ENCODE data around the gene MED20. TPM values are rescaled to one million over a fixed set of nuclear protein-coding genes. Genes with fewer than 3 reads are reported as not detected.

Gene MED20
- total RNA-seq, 1 experiment from 2014 or later = 26.4 TPM

GRCh38 chr6:41963371-41963770 is 42.4 kb upstream of the MED20 start:
- no peak overlapping the region for H2AFZ ChIP-seq (ENCODE audit: low read depth, low read length, poor library complexity, severe bottlenecking)
- intact Hi-C loops (cut with micrococcal nuclease) = no loop called here
- H3K4me3 ChIP-seq (replicated peaks in 1 of 2; ENCODE audit: low read depth in 1 of 2, low read length in 2 of 2) = no peak overlapping the region
- peaks cover 24 to 37% of the 10 kb centered on the region in 2 experiments for H3K4me1 ChIP-seq (ENCODE audit: control insufficient read depth in 1 of 2, insufficient read depth in 2 of 2, low read length in 2 of 2)
- BruUV-seq (replicated peaks) = no TSS peak
- no peak for DNase-seq (ENCODE audit: low read depth, low spot score)
- H3K36me3 ChIP-seq (ENCODE audit: control insufficient read depth in 1 of 2, insufficient read depth in 2 of 2, low read length in 2 of 2) = no peaks in the 10 kb centered on the region
- no peaks in the 10 kb centered on the region for H3K79me2 ChIP-seq (ENCODE audit: insufficient read depth, low read length)
- POLR2A ChIA-PET = interaction anchor here (0.6 kb wide), 1 partner anchor 43 kb away, joined by 3 read pairs; the partner anchor contains the start of genes BYSL and MED20
- H4K20me1 ChIP-seq (ENCODE audit: insufficient read depth) = no peaks in the 10 kb centered on the region
- TF ChIP-seq MAX (IDR thresholded peaks at IDR 0.05) = no peak
- TF ChIP-seq EZH2phosphoT487 (IDR thresholded peaks at IDR 0.05; ENCODE audit: borderline replicate concordance) = no peak
- TF ChIP-seq CBX3 (IDR thresholded peaks at IDR 0.05; ENCODE audit: low read depth) = no peak
- no peak for TF ChIP-seq ATF3 (IDR thresholded peaks at IDR 0.05)
- no peak for TF ChIP-seq POLR2AphosphoS5 (IDR thresholded peaks at IDR 0.05; ENCODE audit: low read depth, low read length)
- TF ChIP-seq CTCF (IDR thresholded peaks at IDR 0.05 in 2 of 3, conservative IDR thresholded peaks at IDR 0.05 in 1 of 3; ENCODE audit: borderline replicate concordance in 1 of 3, insufficient read depth in 1 of 3, low read depth in 2 of 3, low read length in 2 of 3) = no peak
- TF ChIP-seq JUND (IDR thresholded peaks at IDR 0.05) = no peak
- no peak for TF ChIP-seq ZBTB33 (IDR thresholded peaks at IDR 0.05; ENCODE audit: extremely low read depth, insufficient replicate concordance, low read length)
- no peak for TF ChIP-seq ZFX (IDR thresholded peaks at IDR 0.05)
- TF ChIP-seq SIN3A (IDR thresholded peaks at IDR 0.05; ENCODE audit: low read depth) = no peak
- no peak for TF ChIP-seq SP1 (IDR thresholded peaks at IDR 0.05; ENCODE audit: low read depth)
- TF ChIP-seq YY1 (IDR thresholded peaks at IDR 0.05; ENCODE audit: extremely low read depth, insufficient replicate concordance, low read depth, low read length) = no peak
- CTCF ChIA-PET = no interaction called here
- H3K9me3 ChIP-seq (ENCODE audit: control insufficient read depth in 1 of 2, insufficient read depth in 1 of 2, low read depth in 1 of 2, low read length in 2 of 2) = no peaks in the 10 kb centered on the region
- H3K27ac ChIP-seq (ENCODE audit: low read depth, low read length) = no peak overlapping the region
- H3K9ac ChIP-seq (ENCODE audit: low read length) = no peak overlapping the region
- ATAC-seq = no peak
- H3K4me2 ChIP-seq (ENCODE audit: low read length) = no peak overlapping the region
- RAD21 ChIA-PET (ENCODE audit: low non-redundant PET in 1 of 2, low total read pairs in 2 of 2, uncharacterized antibody in 2 of 2, unreplicated experiment in 2 of 2) = no interaction called here
- no peaks in the 10 kb centered on the region for H3K27me3 ChIP-seq (ENCODE audit: insufficient read depth, low read length)
- no peaks in the 10 kb centered on the region for H3K9me2 ChIP-seq (ENCODE audit: insufficient read depth)
